Bone marrow (tissue), 2 donors: ENCODE measurements around the gene ANXA10.
"Not testable (repeated sequence)": the region's sequence is repeated elsewhere in the genome, so short reads cannot be mapped to it uniquely, and the experiment has no call there.

Experiments
- DNase-seq, 2 donors: peaks; one replicate each; lab custom pipeline; 2025; lab: John Stamatoyannopoulos, UW

The ANXA10 gene

GRCh38 chr4:168154546-168155277 lies 62.4 kb downstream of the ANXA10 start:
- no peak for DNase-seq

DNA sequence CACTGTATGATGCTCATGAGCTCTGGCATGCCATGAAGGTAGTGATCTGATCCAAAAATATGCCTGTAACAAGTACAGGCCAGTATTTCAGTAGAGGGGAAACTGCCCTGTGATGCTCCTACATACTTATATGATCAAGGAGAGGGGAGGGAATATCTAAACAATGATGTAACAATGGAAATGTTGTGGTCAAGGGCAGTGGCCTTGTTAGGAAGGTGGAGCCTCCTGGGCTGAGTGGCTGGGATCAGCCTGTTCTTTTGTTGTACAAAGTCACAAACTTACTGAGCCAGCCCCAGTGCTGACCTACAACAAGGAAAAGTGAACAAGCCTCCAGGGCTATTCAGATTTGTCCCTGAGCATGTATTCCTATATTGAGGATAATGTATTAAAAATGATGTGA lies 70.3 kb downstream of the ANXA10 start:
- no peak for DNase-seq

DNA sequence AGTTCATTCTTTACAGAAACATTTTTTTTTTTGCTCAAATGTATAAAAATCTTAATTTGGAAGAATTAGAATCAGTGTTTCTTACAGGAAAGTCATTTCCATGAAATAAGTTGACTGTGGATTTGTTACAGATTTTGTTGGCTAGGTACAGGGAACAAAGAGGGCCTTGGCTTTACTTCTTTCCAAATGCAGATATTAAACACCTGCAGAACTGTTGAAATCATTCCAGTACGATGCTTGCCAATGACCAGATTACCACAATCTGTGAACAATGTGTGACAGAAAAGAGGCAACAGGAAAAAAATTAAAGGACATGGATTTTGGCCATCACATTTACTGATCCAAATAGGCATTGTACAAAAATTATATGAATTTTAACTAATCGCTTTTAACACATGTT lies 70.8 kb downstream of the ANXA10 start:
- no peak for DNase-seq

DNA sequence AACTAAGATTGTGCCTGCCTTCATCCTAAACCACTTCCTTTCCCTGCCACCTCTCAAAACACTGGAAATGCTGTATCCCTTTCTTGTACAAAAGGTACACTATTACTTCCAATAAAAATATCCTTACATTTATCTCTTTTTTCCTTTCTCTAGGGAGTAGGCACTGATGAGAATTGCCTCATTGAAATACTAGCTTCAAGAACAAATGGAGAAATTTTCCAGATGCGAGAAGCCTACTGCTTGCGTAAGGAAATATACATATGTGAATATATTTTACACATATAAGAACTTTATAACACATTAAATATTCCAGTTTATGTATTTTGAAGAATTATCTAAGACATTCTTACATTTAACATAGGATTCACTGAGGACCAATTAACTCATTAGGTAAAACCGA lies 71.7 kb downstream of the ANXA10 start:
- no peak for DNase-seq

- no peak for DNase-seq
These were observed 72.7 kb downstream of the ANXA10 start for GRCh38 chr4:168164915-168165548.

DNA sequence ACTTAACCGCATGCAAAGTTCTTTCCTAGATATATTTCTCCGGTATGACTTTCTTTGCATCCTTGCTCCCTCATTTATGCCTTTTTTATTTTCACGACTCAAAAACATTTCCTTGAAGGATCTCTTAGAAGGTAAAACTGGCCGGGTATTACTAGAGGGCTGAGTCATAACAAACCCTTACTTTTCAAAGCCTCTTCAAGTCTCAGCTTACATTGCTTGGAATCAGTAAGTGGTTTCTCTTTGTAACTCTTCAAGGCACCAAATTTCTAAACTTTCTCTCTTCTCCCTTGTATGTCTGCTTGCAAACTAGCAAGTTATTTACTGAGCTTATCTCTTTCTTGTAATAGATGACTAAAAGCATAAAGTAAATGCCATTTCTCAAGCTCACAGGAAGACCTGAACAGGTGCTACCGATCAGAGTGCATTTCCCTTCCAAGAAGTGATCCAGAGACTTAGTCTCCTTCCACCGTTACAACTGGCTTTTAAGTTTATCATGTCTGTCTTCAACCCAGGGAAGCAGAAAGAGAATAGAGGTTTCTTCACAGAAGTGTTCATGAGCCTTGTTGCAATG lies 75.5 kb downstream of the ANXA10 start:
- DNase-seq = no peak

GRCh38 chr4:168174308-168174707 lies 82.0 kb downstream of the ANXA10 start:
- no peak for DNase-seq

- DNase-seq = no peak
These were observed 85.3 kb downstream of the ANXA10 start for GRCh38 chr4:168177546-168178149.

DNA sequence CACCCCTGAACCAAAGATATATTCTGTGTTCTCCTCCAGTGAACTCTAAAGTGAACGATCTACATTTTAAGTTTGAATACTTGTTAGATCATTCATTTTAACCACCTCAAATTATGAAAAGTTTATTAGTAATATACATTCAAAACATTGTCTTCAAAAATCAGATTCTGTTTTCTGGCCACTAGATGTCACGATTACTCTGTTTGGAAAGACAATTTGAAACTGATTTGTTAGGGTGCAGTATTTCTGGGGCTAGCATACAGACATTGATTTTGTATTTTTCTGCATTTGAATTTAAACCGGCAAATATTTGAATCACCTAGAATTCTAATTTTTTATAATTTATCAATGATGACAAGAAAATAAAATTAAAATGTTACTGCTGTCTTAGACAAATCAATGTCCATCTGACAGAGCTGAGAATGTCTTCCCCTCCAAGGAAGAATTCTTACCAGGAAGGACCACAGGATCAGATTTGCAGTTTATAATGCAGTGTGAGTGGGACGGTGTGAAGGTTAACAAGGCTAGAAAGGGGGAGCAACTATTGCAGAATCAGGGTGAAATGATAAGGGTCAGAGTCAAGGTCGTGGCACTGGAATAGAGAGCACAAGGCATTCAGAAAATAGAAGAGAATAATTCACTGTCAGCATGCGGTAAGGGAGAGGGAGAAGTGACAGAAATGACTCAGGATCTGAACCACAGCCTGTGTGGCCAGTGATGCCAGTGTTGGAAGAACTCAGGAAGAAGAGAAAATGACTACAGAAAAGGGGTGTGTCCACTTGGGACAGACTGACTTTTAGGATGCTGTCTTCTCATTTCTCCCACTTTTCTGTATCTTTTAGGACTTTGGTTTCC lies 91.6 kb downstream of the ANXA10 start:
- DNase-seq = peak in 1 of 2 donors; percentile 16

DNA sequence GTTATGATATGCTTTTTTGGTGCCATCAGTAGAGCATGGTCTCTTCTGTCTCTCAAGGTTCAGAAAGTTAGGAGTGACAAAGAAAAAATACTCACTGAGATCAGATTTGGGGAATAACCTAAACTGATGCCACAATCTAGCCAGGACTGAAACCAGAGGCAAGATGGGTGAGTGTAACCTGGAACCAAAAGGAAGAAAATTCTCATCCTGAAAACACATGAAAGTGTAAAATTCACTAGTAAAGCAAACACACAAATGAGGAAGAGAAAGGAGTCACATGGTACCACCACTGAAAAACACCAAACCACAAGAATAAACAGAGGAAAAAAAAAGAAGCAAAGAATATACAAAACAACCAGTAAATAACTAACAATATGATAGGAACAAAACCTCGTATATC lies 96.4 kb downstream of the ANXA10 start:
- DNase-seq = no peak

DNA sequence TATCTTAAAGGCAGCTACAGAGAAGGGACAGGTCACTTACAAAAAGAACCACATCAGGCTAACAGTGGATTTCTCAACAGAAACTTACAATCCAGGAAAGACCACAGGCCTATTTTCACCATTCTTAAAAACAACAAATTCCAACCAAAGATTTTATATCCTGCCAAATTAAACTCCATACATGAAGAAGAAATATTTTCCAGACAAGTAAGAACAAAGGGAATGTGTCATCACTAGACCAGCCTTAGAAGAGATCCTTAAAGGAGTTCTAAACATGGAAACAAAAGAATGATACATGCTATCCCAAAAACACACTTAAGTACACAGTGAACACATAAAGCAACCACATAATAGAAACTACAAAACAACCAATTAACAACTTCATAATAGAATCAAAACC lies 105.6 kb downstream of the ANXA10 start:
- DNase-seq = no peak

DNA sequence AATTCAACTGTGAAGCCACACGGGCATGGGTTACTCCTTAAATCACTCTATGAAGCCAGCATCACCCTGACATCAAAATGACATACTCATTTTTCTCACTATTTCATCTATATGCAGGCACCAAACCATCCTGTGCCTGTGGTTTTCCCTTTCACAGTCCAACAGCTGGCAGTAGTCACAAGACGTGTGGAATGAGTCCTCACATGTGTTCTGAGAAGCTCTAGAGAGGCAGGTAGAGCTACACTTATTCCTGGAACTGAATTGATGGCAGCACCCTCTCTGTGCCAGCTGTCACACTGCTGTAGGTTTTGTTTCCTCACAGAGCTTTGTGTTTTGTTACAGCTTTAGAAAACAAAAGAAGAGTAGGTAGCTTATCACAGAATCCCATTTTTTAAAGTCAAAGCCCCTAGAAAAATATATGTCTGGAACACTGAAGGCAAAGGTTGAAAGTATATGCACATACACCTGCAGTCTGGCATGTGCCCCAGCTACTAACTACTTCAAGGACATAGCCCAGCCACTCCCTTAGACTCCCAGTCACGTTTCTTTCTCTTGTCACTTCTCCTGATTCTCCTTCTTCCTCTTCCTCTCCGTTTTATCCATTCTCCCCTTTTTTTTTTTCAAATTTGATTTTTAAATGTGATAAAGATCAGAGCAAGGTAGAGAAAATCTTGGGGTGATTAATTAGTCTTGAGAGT lies 107.1 kb downstream of the ANXA10 start:
- DNase-seq = no peak

- DNase-seq = no peak
These were observed 108.3 kb downstream of the ANXA10 start for GRCh38 chr4:168200685-168201084.

GRCh38 chr4:168203233-168203911 lies 111.0 kb downstream of the ANXA10 start:
- DNase-seq = no peak

DNA sequence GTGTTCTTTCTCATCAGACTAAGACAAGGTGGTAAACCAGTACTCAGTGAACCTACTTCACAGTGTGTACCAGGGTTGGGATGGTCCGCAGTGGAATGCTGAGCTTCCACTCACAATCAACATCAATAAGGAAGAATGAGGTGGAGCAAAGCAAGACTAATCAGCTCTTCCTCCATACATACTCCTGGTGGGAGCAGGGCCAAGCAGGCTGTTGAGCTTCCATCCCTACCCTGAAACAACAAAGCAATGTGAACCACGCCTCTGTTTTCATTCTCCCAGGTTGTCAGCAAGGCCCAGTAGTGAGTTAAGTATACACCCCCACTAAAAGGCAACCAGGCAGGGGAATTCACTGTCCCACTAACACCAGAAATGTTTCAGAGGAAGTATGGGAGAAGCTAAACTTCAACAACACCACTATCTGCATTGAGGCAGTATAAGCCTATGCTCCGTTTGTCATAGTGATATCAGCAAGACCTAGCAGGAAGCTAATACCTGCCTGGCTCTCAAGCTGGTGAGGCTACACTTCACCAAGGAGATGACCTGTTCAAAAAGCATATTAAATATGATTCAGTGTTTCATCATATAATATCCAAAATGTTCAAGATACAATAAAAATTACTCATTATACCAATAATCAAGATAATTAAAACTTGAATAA lies 116.7 kb downstream of the ANXA10 start:
- DNase-seq = no peak

DNA sequence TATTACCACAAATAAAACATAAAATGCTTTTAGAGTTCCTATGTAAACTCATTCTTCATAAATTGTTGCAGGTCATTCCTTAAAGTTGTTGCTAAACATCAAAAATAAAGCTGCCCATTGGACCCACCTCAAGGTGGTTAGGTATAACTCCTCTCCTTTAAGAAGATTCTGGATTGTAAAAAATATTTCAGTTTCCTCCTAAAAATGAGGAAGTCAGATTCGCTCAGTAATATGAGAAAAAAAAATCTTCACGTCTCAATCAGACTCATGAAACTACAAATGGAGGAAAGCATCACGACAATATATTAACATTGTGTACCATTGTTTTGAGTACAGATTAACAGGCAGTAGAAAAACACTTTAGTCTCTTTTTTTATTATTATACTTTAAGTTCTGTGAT lies 120.3 kb downstream of the ANXA10 start:
- DNase-seq = no peak

DNA sequence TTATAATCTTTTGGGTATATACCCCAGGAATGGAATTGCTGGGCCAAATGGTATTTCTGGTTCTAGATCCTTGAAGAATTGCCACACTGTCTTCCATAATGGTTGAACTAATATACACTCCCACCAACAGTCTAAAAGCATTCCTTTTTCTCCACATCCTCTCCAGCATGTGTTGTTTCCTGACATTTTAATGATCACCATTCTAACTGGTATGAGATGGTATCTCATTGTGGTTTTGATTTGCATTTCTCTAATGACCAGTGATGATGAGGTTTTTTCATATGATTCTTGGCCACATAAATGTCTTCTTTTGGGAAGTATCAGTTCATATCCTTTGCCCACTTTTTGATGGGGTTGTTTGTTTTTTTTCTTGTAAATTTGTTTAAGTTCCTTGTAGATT lies 121.2 kb downstream of the ANXA10 start:
- not testable (repeated sequence) for DNase-seq

DNA sequence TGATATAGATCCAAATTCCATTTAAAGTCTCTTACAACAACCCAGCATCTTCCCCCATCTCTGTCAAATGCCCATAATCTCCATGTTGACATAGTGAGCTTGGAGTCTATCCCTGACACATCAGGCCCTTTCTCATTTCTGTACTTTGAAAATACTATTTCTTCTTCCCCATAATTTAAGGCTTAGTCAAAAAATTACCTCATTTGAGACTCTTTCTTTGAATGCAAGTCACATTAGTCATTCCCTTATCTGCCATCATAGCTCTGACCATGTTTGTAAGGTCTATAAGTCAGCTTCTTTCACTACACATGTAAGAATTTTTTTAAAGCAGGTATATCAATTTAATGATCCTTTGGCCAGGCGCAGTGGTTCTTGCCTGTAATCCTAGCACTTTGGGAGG lies 126.3 kb downstream of the ANXA10 start:
- DNase-seq = no peak

- DNase-seq = no peak
These were observed 128.6 kb downstream of the ANXA10 start for GRCh38 chr4:168220893-168221292.

DNA sequence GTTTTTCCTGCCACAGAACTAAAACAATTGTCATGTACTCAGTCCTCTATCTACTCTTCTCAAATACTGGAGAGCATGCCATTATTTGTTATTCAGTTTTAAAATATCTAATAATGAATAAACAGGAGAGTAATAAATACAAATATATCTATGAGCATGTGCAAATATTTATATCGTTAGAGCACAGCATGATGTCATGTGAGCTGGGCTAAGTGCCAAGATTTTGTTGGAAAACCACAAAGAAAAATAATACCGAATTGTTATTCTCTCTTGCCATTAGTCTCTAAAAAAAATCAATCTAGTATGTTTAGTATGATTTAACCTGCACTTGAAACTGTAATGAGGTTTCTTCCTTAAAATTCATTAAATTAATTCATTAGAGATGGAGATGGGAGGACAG lies 129.0 kb downstream of the ANXA10 start:
- DNase-seq = no peak
